H9 (cell line): ENCODE data around the gene SORBS1. TPM values are rescaled to one million over a fixed set of nuclear protein-coding genes. Genes with fewer than 3 reads are reported as not detected.

ENCODE experiments used
- DNase-seq: peaks from one replicate; pipeline ENCODE4 v3.0.0-alpha.2; 2017
- H2AFZ ChIP-seq: one replicate; pipeline ENCODE4 v1.6.1; 2013; ENCODE audit warnings: mild to moderate bottlenecking, low read length, control low read depth, moderate library complexity
- H2AK5ac ChIP-seq: 2 replicates; pipeline ENCODE4 v1.6.1; 2013; ENCODE audit warnings: low read length, control low read depth, mixed read lengths; ENCODE audit not compliant: insufficient read length
- H2BK120ac ChIP-seq: one replicate; pipeline ENCODE4 v1.6.1; 2013; ENCODE audit warnings: low read depth, mild to moderate bottlenecking, low read length, control low read depth, inconsistent platforms; ENCODE audit not compliant: poor library complexity, severe bottlenecking
- H2BK12ac ChIP-seq: 2 replicates; pipeline ENCODE4 v1.6.1; 2013; ENCODE audit warnings: low read length, control low read depth, mixed read lengths, low read depth; ENCODE audit not compliant: insufficient read length
- H2BK15ac ChIP-seq: 2 replicates; pipeline ENCODE4 v1.6.1; 2013; ENCODE audit warnings: low read depth, low read length, control low read depth
- H2BK20ac ChIP-seq: one replicate; pipeline ENCODE4 v1.6.1; 2013; ENCODE audit warnings: low read depth, mild to moderate bottlenecking, low read length, control low read depth, inconsistent platforms; ENCODE audit not compliant: poor library complexity, severe bottlenecking
- H2BK5ac ChIP-seq: 2 replicates; pipeline ENCODE4 v1.6.1; 2013; ENCODE audit warnings: low read length, control low read depth, mixed read lengths; ENCODE audit not compliant: insufficient read length
- H3K14ac ChIP-seq: 2 replicates; pipeline ENCODE4 v1.6.1; 2013; ENCODE audit warnings: low read length, control low read depth; ENCODE audit not compliant: insufficient read depth
- H3K18ac ChIP-seq: 2 replicates; pipeline ENCODE4 v1.6.1; 2013; ENCODE audit warnings: low read depth, mild to moderate bottlenecking, mixed read lengths, low read length, control low read depth; ENCODE audit not compliant: insufficient read length
- H3K23ac ChIP-seq: 2 replicates; pipeline ENCODE4 v1.6.1; 2013; ENCODE audit warnings: low read length, control low read depth, mixed read lengths, low read depth; ENCODE audit not compliant: insufficient read length
- H3K23me2 ChIP-seq: 2 replicates; pipeline ENCODE4 v1.6.1; 2013; ENCODE audit warnings: low read depth, mild to moderate bottlenecking, mixed read lengths, low read length, control low read depth; ENCODE audit not compliant: insufficient read length, poor library complexity, severe bottlenecking
- H3K27ac ChIP-seq: 2 replicates; pipeline ENCODE4 v1.5.1; 2013; ENCODE audit warnings: low read length, control low read depth, mixed read lengths, low read depth; ENCODE audit not compliant: insufficient read length
- H3K27me3 ChIP-seq: 2 replicates; pipeline ENCODE4 v1.6.1; 2013; ENCODE audit warnings: low read length, control low read depth, inconsistent platforms; ENCODE audit not compliant: insufficient read depth
- H3K4ac ChIP-seq: 2 replicates; pipeline ENCODE4 v1.6.1; 2013; ENCODE audit warnings: low read depth, mild to moderate bottlenecking, control low read depth, inconsistent platforms, low read length, moderate library complexity
- H3K4me1 ChIP-seq: 2 replicates; pipeline ENCODE4 v1.6.1; 2013; ENCODE audit warnings: low read length, control low read depth, inconsistent platforms; ENCODE audit not compliant: insufficient read depth
- H3K4me2 ChIP-seq: 2 replicates; pipeline ENCODE4 v1.6.1; 2013; ENCODE audit warnings: low read length, control low read depth, mixed read lengths; ENCODE audit not compliant: insufficient read length, insufficient read depth
- H3K56ac ChIP-seq: 2 replicates; pipeline ENCODE4 v1.6.1; 2013; ENCODE audit warnings: low read depth, mild to moderate bottlenecking, mixed read lengths, low read length, control low read depth; ENCODE audit not compliant: insufficient read length
- H3K79me1 ChIP-seq: 2 replicates; pipeline ENCODE4 v1.6.1; 2013; ENCODE audit warnings: low read depth, mild to moderate bottlenecking, moderate library complexity, low read length, control low read depth, inconsistent platforms; ENCODE audit not compliant: insufficient read depth, poor library complexity, severe bottlenecking
- H3K79me2 ChIP-seq: 2 replicates; pipeline ENCODE4 v1.6.1; 2013; ENCODE audit warnings: low read length, control low read depth, inconsistent platforms; ENCODE audit not compliant: insufficient read depth
- H3K9ac ChIP-seq: 2 replicates; pipeline ENCODE4 v1.6.1; 2013; ENCODE audit warnings: low read length, control low read depth, mixed read lengths; ENCODE audit not compliant: insufficient read length; ENCODE audit errors: extremely low read depth
- H3K9me3 ChIP-seq: one replicate; pipeline ENCODE4 v1.6.1; 2013; ENCODE audit warnings: low read depth, low read length, inconsistent platforms; ENCODE audit not compliant: control insufficient read depth
- H3T11ph ChIP-seq: one replicate; pipeline ENCODE4 v1.6.1; 2013; ENCODE audit warnings: mild to moderate bottlenecking, low read length, control low read depth, inconsistent platforms
- H4K20me1 ChIP-seq: one replicate; pipeline ENCODE4 v1.6.1; 2013; ENCODE audit not compliant: control insufficient read depth, insufficient read length, insufficient read depth
- H4K5ac ChIP-seq: 2 replicates; pipeline ENCODE4 v1.6.1; 2013; ENCODE audit warnings: low read depth, mild to moderate bottlenecking, mixed read lengths, low read length, control low read depth; ENCODE audit not compliant: insufficient read length
- H4K8ac ChIP-seq: replicated peaks from 2 replicates; pipeline ENCODE4 v1.6.1; 2013; ENCODE audit warnings: low read length, control low read depth, mixed read lengths, low read depth; ENCODE audit not compliant: insufficient read length
- H4K91ac ChIP-seq: 2 replicates; pipeline ENCODE4 v1.6.1; 2013; ENCODE audit warnings: low read depth, mild to moderate bottlenecking, moderate library complexity, mixed read lengths, low read length, control low read depth; ENCODE audit not compliant: insufficient read length
- H3K27ac Mint-ChIP-seq, 3 experiments: 2 replicates in 2 of 3; 3 replicates in 1 of 3; pipeline ENCODE4 v1.8.0; 2020 to 2021; ENCODE audit warnings: mixed read lengths in 3 of 3, mild to moderate bottlenecking in 1 of 3, moderate library complexity in 1 of 3
- H3K27me3 Mint-ChIP-seq: 2 replicates; pipeline ENCODE4 v1.8.0; 2021; ENCODE audit warnings: low read depth, mild to moderate bottlenecking, moderate library complexity, mixed read lengths
- H3K36me3 Mint-ChIP-seq, 3 experiments: 2 replicates in 2 of 3; 3 replicates in 1 of 3; pipeline ENCODE4 v1.8.0; 2020 to 2021; ENCODE audit warnings: low read depth in 3 of 3, mixed read lengths in 3 of 3; ENCODE audit not compliant: insufficient read depth in 1 of 3
- H3K4me1 Mint-ChIP-seq, 2 experiments: 2 replicates each; pipeline ENCODE4 v1.8.0; 2020; ENCODE audit warnings: mixed read lengths in 2 of 2
- H3K4me3 Mint-ChIP-seq, 2 experiments: 2 replicates in 1 of 2; 3 replicates in 1 of 2; pipeline ENCODE4 v1.8.0; 2020 to 2021; ENCODE audit warnings: mild to moderate bottlenecking in 2 of 2, mixed read lengths in 2 of 2, moderate library complexity in 1 of 2
- H3K9me3 Mint-ChIP-seq, 2 experiments: 2 replicates in 1 of 2; 3 replicates in 1 of 2; pipeline ENCODE4 v1.8.0; 2020; ENCODE audit warnings: mild to moderate bottlenecking in 2 of 2, mixed read lengths in 2 of 2, moderate library complexity in 1 of 2
- WGBS: extraction: QIAGEN DNeasy Blood & Tissue Kit; methylation state at CpG from one replicate; pipeline ENCODE4 v1.1.7; 2013; ENCODE audit warnings: missing lambda C conversion rate, low lambda C conversion rate, mixed read lengths; ENCODE audit not compliant: insufficient read length; ENCODE audit errors: extremely low coverage; 5-methylcytosine and 5-hydroxymethylcytosine counted together
- total RNA-seq: library from RNA; stranded (reverse); gene quantifications from 2 replicates; pipeline ENCODE4 v1.2.1, GENCODE V29; 2021
- TF ChIP-seq, protein P1 (sequence below): fragments of 200-600 bp; sonication (generic); conservative IDR thresholded peaks from 3 replicates; pipeline ENCODE4 v1.8.0; 2021; ENCODE audit warnings: antibody characterized with exemption, mild to moderate bottlenecking

Gene SORBS1
- total RNA-seq, 1 experiment from 2014 or later, result 24.3 TPM

DNA sequence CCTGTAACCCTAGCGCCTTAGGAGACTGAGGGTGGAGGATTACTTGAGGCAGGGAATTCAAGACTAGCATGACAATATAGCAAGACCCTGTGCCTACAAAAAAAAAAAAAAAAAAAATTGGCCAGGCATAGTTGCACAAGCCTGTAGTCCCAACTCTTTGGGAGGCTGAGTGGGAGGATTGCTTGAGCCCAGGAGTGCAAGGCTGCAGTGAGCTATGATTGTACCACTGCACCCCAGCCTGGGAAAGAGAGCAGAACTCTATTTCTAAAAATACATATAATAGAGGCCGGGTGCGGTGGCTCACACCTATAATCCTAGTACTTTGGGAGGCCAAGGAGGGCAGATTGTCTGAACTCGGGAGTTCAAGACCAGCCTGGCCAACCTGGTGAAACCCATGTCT lies 10.2 kb upstream of the SORBS1 start:
- no peaks in the 10 kb centered on the region for H3K79me1 ChIP-seq
- Mint-ChIP-seq H3K27ac (no peak overlapping the region), H3K4me3 (no peak overlapping the region), H3K36me3 (no peaks in the 10 kb centered on the region), H3K27me3 (peaks cover 2% of the 10 kb centered on the region), H3K4me1 (peaks cover 0 to 8% of the 10 kb centered on the region in 2 experiments; a peak in 2 of 4 replicates), H3K9me3 (no peaks in the 10 kb centered on the region)
- H2BK120ac ChIP-seq, result no peak overlapping the region
- H3K14ac ChIP-seq, result no peak overlapping the region
- H2AK5ac ChIP-seq, result no peak overlapping the region
- no peak overlapping the region for H3K27ac ChIP-seq
- no peak overlapping the region for H3T11ph ChIP-seq
- no peak overlapping the region for H3K9ac ChIP-seq
- H4K8ac ChIP-seq, result no peak overlapping the region
- H3K23me2 ChIP-seq, result no peaks in the 10 kb centered on the region
- no peak overlapping the region for H3K23ac ChIP-seq
- WGBS, result no CpG with 5 or more reads among the region's 4 CpGs
- no peaks in the 10 kb centered on the region for H3K79me2 ChIP-seq
- H4K91ac ChIP-seq, result no peak overlapping the region
- no peak for DNase-seq
- no peak overlapping the region for H2BK20ac ChIP-seq
- TF ChIP-seq, protein P1, sequence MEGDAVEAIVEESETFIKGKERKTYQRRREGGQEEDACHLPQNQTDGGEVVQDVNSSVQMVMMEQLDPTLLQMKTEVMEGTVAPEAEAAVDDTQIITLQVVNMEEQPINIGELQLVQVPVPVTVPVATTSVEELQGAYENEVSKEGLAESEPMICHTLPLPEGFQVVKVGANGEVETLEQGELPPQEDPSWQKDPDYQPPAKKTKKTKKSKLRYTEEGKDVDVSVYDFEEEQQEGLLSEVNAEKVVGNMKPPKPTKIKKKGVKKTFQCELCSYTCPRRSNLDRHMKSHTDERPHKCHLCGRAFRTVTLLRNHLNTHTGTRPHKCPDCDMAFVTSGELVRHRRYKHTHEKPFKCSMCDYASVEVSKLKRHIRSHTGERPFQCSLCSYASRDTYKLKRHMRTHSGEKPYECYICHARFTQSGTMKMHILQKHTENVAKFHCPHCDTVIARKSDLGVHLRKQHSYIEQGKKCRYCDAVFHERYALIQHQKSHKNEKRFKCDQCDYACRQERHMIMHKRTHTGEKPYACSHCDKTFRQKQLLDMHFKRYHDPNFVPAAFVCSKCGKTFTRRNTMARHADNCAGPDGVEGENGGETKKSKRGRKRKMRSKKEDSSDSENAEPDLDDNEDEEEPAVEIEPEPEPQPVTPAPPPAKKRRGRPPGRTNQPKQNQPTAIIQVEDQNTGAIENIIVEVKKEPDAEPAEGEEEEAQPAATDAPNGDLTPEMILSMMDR, result no peak
- H2BK12ac ChIP-seq, result no peak overlapping the region
- no peaks in the 10 kb centered on the region for H4K20me1 ChIP-seq
- H2BK15ac ChIP-seq, result no peak overlapping the region
- H3K18ac ChIP-seq, result no peak overlapping the region
- H3K4ac ChIP-seq, result no peak overlapping the region
- no peak overlapping the region for H3K56ac ChIP-seq
- H2AFZ ChIP-seq, result no peak overlapping the region
- H3K4me2 ChIP-seq, result no peak overlapping the region
- H4K5ac ChIP-seq, result no peak overlapping the region
- H3K27me3 ChIP-seq, result no peaks in the 10 kb centered on the region
- no peak overlapping the region for H2BK5ac ChIP-seq
- no peaks in the 10 kb centered on the region for H3K9me3 ChIP-seq
- no peaks in the 10 kb centered on the region for H3K4me1 ChIP-seq
